ENCODE data around the gene SWI5. TPM values are rescaled to one million over a fixed set of nuclear protein-coding genes. Genes with fewer than 3 reads are reported as not detected.
"Not testable (repeated sequence)": the region's sequence is repeated elsewhere in the genome, so short reads cannot be mapped to it uniquely, and the experiment has no call there.

SWI5 gene
- total RNA-seq, 4 donors from 2014 or later = 27.5 to 39.8 (median 32.9) TPM

GRCh38 chr9:128276574-128277270 is 646 bp downstream of the SWI5 start:
- 7 to 9% methylated on average over 23 of the region's 23 CpGs for WGBS, 2 donors
- Histone ChIP-seq H3K36me3 (peaks cover 0 to 27% (median 0%) of the 10 kb centered on the region in 3 donors), H3K27me3 (no peaks in the 10 kb centered on the region), H3K4me1 (peaks cover 0 to 47% (median 21%) of the 10 kb centered on the region in 4 donors), H3K9me3 (no peaks in the 10 kb centered on the region), H3K4me3 (peak overlapping the region; percentile 78 to 91 (median 84)), H3K27ac (peak overlapping the region; percentile 62 to 91 (median 90))
- TF ChIP-seq POLR2A (IDR thresholded peaks at IDR 0.05) (no peak), EP300 (IDR thresholded peaks at IDR 0.05) (no peak)
- TF ChIP-seq, protein P1, sequence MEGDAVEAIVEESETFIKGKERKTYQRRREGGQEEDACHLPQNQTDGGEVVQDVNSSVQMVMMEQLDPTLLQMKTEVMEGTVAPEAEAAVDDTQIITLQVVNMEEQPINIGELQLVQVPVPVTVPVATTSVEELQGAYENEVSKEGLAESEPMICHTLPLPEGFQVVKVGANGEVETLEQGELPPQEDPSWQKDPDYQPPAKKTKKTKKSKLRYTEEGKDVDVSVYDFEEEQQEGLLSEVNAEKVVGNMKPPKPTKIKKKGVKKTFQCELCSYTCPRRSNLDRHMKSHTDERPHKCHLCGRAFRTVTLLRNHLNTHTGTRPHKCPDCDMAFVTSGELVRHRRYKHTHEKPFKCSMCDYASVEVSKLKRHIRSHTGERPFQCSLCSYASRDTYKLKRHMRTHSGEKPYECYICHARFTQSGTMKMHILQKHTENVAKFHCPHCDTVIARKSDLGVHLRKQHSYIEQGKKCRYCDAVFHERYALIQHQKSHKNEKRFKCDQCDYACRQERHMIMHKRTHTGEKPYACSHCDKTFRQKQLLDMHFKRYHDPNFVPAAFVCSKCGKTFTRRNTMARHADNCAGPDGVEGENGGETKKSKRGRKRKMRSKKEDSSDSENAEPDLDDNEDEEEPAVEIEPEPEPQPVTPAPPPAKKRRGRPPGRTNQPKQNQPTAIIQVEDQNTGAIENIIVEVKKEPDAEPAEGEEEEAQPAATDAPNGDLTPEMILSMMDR (IDR thresholded peaks at IDR 0.05) = no peak
- DNase-seq (ENCODE audit: low spot score in 2 of 2) = peak in 1 of 2 donors; percentile 37

DNA sequence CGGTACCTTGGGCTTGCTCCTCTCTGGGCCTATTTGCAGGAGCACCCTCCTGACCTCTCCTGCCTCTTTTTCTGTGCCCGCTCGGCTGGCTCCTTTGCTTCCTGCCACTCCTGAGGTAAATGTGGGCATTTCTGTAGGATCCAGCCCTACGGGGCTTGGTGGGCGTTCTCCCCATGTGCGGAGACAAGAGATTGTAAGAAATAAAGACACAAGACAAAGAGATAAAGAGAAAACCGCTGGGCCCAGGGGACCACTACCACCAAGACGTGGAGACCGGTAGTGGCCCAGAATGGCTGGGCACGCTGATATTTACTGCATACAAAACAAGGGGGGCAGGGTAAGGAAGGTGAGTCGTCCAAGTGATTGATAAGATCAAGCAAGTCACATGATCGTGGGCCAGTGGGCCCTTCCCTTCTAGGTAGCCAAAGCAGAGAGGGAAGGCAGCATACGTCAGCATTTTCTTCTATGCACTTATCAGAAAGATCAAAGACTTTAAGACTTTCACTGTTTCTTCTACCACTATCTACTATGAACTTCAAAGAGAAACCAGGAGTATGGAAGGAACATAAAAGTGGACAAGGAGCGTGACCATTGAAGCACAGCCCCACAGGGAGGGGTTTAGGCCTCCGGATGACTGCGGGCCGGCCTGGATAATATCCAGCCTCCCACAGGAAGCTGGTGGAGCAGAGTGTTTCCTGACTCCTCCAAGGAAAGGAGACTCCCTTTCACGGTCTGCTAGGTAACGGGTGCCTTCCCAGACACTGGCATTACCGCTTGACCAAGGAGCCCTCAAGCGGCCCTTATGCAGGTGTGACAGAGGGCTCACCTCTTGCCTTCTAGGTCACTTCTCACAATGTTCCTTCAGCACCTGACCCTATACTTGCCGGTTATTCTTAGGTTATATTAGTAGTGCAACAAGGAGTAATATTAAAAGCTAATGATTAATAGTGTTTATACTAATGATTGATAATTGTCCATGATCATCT is 3.3 kb downstream of the SWI5 start:
- 72 to 76% methylated on average over 22 of the region's 22 CpGs for WGBS, 2 donors
- H3K27ac ChIP-seq; H3K36me3 ChIP-seq; DNase-seq (ENCODE audit: low spot score in 2 of 2); H3K4me3 ChIP-seq; H3K27me3 ChIP-seq; H3K9me3 ChIP-seq: not testable (repeated sequence)
- peaks cover 0 to 34% (median 17%) of the 10 kb centered on the region in 4 donors for H3K4me1 ChIP-seq

GRCh38 chr9:128280084-128280622 is 4.1 kb downstream of the SWI5 start:
- Histone ChIP-seq H3K4me1 (peaks cover 0 to 26% (median 10%) of the 10 kb centered on the region in 4 donors), H3K27me3 (no peaks in the 10 kb centered on the region), H3K36me3 (peaks cover 0 to 13% (median 0%) of the 10 kb centered on the region in 3 donors), H3K4me3 (no peak overlapping the region), H3K9me3 (no peaks in the 10 kb centered on the region), H3K27ac (no peak overlapping the region)
- WGBS, 2 donors = 87 to 91% methylated on average over 5 of the region's 5 CpGs
- no peak for DNase-seq (ENCODE audit: low spot score in 2 of 2)
- TF ChIP-seq, protein P1 (IDR thresholded peaks at IDR 0.05) = no peak
- TF ChIP-seq EP300 (IDR thresholded peaks at IDR 0.05) = no peak
- TF ChIP-seq POLR2A (IDR thresholded peaks at IDR 0.05) = no peak

DNA sequence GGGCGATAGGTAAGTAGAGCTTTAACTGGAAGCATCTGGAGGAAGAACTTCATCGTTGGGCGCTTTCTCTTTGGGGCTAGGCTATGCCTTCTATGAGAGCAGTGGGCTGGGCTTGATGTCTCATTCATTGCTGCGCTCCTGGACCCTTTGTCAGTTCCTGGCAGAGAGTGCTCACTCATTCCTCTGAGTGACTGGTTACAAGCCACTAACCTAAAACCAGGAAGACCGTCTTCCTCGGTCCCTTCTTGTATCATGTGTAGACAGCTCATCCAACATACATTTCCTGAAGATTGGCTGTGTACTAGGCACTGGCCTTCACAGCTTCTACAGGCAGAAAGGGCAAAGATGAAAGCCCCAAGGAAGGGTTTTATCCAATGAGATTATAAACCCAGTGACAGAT is 6.4 kb downstream of the SWI5 start:
- H3K4me3 ChIP-seq = no peak overlapping the region
- no peaks in the 10 kb centered on the region for H3K9me3 ChIP-seq
- TF ChIP-seq POLR2A (IDR thresholded peaks at IDR 0.05) (no peak), EP300 (IDR thresholded peaks at IDR 0.05) (no peak)
- TF ChIP-seq, protein P1 (IDR thresholded peaks at IDR 0.05) = no peak
- 93 to 95% methylated on average over 6 of the region's 6 CpGs for WGBS, 2 donors
- no peak for DNase-seq (ENCODE audit: low spot score in 2 of 2)
- H3K27ac ChIP-seq = no peak overlapping the region
- peaks cover 0 to 15% (median under 1%) of the 10 kb centered on the region in 4 donors for H3K4me1 ChIP-seq
- peaks cover 0 to 37% (median 5%) of the 10 kb centered on the region in 3 donors for H3K36me3 ChIP-seq
- H3K27me3 ChIP-seq = no peaks in the 10 kb centered on the region

DNA sequence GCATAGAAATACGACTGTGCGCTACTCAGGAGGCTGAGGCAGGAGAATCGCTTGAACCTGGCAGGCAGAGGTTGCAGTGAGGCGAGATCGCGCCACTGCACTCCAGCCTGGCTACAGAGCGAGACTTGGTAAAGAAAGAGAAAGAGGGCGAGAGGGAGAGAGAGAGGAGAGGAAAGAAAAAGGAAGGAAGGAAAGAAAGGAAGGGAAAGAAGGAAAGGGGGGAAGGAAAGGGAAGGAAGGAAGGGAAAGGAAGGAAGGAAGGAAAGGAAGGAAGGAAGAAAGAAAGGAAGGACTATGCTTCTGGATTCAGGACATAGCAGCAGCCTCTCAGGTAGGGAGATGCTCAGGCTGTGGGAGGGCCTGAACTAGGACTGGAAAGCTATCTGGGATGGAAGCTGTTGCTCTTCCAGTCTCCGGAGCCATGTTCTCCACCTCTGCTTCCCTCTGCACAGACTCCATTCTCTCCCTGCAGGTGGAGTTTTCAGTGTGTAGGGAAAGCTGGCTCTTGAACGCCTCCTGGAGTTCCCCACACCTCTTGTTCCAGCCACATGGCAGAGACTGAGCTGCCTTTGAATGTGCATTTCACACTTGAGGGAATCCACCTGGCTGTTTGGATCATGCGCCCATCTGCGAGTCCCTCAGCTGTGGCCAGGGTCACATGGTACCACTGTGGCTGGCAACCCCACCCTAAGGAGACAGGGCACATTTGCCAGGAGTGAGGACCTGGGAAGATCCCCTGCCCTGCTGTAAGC is 9.1 kb downstream of the SWI5 start:
- peaks cover 2 to 59% (median 9%) of the 10 kb centered on the region in 3 donors for H3K36me3 ChIP-seq
- WGBS, 2 donors = 93% methylated on average over 12 of the region's 12 CpGs
- no peak for DNase-seq (ENCODE audit: low spot score in 2 of 2)

More for the DNA sequence above, 9.1 kb downstream of the SWI5 start:
- Histone ChIP-seq H3K4me3 (no peak overlapping the region), H3K4me1 (no peaks in the 10 kb centered on the region), H3K27ac (no peak overlapping the region), H3K9me3 (no peaks in the 10 kb centered on the region), H3K27me3 (no peaks in the 10 kb centered on the region)
- TF ChIP-seq POLR2A (IDR thresholded peaks at IDR 0.05) = no peak
- TF ChIP-seq, protein P1 (IDR thresholded peaks at IDR 0.05) = no peak
- TF ChIP-seq EP300 (IDR thresholded peaks at IDR 0.05) = no peak
